ENCODE data around the gene NUP133.
"Not testable (repeated sequence)": the region's sequence is repeated elsewhere in the genome, so short reads cannot be mapped to it uniquely, and the experiment has no call there.

Gene NUP133

DNA sequence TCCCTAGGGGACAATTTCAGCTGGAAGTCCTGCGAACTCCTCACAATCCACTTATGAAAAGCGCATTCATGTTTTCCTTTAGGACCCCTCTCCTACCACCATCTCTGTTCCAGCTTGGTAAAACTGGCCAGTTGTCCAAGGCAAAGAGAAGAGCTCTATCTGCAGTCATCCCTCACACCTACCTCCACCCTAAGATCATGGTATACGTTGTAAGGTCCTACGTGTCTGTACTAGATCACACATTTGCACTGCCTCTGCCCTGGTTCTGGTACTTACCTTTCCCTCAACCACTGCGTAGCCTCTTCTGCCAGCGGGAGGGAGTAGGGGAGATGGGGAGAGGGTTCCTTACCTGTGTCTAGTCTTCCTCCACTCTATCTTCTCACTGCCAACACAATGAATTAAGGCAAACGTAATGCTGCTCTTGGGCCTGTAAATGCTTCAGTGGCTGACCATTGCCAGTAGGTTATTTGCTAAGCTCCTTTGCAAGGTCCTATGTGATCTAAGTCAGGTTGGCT, 739 bp upstream of the NUP133 start:
- no peak for DNase-seq (ENCODE audit: low read depth)

GRCh38 chr1:229507502-229507901, 639 bp downstream of the NUP133 start:
- no peak for DNase-seq (ENCODE audit: low read depth)

- no peak for DNase-seq (ENCODE audit: low read depth)
These were observed 1.5 kb downstream of the NUP133 start for GRCh38 chr1:229506633-229507032.

GRCh38 chr1:229495782-229496181, 12.4 kb downstream of the NUP133 start:
- no peak for DNase-seq (ENCODE audit: low read depth)

DNA sequence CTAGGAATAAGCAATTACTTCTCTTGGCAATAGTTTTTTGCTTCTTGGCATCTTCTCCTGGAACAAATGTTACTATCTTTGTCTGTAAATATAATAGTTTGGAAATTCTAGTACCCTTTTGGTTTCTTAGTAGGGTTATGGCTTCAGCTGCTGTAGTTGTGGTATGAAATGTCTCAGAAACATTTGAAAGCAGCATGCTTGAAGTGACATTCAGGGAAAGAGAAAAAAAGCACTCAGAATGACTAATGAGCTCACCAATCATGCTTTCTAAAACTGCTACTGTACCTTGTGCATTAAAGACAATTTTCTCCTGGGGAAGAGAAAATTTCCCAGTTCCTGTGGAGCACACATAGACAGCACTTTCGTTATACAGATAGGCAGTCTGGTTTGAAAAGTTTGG, 21.0 kb downstream of the NUP133 start:
- DNase-seq (ENCODE audit: low read depth): no peak

- DNase-seq (ENCODE audit: low read depth): no peak
These were observed 22.8 kb downstream of the NUP133 start for GRCh38 chr1:229485318-229485717.

- no peak for DNase-seq (ENCODE audit: low read depth)
These were observed 25.6 kb downstream of the NUP133 start for GRCh38 chr1:229482511-229482910.

DNA sequence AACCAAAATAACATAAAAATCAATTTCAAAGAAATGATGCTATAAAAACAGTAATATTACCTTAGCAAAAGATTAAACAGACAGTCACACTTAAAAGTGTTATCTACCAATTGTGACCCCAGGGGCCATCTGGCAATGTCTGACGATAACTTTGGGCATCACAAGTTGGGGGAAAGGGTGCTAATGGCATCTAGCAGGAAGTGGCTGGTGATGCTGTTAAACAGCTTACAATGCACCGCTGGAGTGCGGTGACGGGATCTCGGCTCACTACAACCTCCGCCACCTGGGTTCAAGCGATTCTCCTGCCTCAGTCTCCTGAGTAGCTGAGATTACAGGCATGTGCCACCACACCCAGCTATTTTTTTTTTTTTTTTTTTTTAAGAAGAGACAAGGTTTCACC, 27.6 kb downstream of the NUP133 start:
- DNase-seq (ENCODE audit: low read depth): no peak

DNA sequence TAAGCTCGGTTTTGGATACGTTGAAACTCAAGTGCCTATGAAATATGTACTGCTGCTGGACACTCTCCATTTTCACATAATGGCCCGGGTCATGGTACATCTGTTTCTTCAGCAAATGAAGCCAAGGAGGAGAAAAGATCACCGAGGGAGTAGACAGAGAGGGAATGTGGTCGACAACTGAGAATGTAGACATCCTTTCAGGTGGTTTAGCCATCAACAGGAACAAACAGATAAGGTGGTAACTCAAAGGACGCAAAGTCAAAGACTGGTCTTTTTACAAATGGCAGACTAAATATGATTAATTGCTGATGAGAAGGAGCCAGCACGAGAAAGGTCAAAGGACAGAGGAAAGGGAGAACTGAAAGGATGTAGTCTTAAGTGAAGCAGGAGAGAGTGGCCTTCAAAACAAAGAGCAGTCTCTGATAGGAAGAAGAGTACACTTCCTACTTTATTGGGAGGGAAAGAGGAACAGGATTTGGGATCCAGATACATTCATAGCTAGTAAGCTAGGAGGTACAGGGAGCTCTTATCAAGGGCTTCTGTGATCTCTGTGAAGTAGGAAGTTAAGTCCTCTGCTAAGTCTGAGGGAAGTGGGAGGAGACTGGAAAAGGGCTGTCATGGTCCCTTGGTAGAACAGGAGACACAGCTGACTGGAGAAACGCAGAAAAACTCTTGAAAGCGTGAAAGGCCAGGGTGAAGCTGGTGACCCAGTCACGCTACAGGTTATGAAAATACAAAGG, 28.3 kb downstream of the NUP133 start:
- DNase-seq (ENCODE audit: low read depth): no peak

- no peak for DNase-seq (ENCODE audit: low read depth)
These were observed 29.3 kb downstream of the NUP133 start for GRCh38 chr1:229478852-229479251.

DNA sequence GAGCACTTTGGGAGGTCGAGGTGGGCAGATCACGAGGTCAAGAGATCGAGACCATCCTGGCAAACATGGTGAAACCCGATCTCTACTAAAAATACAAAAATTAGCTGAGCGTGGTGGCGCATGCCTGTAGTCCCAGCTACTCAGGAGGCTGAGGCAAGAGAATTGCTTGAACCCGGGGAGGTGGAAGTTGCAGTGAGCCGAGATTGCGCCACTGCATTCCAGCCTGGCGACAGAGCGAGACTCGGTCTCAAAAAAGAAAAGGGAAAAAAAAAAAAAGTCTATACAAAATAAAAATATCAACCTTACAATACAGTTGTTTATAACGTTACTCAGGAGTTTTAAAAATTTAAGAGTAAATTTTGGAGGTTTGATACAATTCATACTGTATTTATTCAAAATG, 32.3 kb downstream of the NUP133 start:
- not testable (repeated sequence) for DNase-seq (ENCODE audit: low read depth)

GRCh38 chr1:229474509-229474908, 33.6 kb downstream of the NUP133 start:
- DNase-seq (ENCODE audit: low read depth): no peak

DNA sequence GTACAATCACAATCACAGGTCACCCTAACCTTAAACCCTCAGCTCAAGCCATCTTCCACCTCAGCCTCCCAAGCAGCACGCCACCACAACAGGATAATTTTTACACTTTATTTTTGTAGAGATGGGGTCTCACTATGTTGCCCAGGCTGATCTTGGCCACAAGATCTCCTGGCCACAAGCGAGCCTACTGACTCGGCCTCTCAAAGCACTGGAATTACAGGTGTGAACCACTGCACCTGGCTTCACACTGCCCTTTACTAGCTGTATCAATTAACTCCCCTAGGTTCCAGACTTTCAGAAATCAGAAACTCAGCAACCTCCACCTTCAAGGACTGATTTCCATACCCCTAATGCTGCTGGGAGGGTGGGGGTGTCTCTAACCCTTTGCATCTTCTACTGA, 37.0 kb downstream of the NUP133 start:
- no peak for DNase-seq (ENCODE audit: low read depth)

DNA sequence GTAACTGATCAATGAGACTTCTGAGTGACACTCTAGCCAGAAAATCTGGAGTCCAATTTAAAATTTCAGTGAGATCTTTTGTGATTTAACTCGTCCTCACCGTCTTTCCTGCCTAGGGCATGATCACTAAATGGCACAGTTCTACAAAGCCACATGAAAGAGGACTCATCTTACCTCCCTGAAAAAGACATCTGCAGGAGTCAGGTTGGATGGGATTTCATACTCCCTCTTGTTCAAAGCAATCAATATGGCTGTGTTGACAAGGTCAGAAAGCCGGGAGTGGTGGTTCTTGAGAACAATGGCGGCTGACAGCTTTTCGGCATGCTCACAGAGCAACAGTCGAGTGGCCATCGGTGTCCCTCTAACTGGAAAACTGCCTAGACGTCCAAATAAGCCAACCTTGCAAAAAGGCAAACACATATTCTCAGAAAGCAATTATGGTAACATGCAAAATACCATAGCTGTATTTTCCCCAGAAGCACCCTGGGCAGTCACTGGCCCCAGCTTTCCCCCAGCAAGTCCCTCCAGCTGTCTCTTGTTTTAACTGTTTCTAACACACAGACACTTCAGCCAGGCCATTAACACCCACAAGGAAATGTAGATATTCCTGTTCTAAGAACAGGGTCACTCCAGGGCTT, 37.6 kb downstream of the NUP133 start:
- DNase-seq (ENCODE audit: low read depth): no peak

GRCh38 chr1:229466887-229467286, 41.3 kb downstream of the NUP133 start:
- DNase-seq (ENCODE audit: low read depth): no peak

- no peak for DNase-seq (ENCODE audit: low read depth)
These were observed 43.5 kb downstream of the NUP133 start for GRCh38 chr1:229464672-229465071.

- no peak for DNase-seq (ENCODE audit: low read depth)
These were observed 47.0 kb downstream of the NUP133 start for GRCh38 chr1:229461032-229461668.

GRCh38 chr1:229459815-229460214, 48.3 kb downstream of the NUP133 start:
- no peak for DNase-seq (ENCODE audit: low read depth)

GRCh38 chr1:229457436-229457835, 50.7 kb downstream of the NUP133 start:
- DNase-seq (ENCODE audit: low read depth): no peak

GRCh38 chr1:229456016-229456415, 52.1 kb downstream of the NUP133 start:
- DNase-seq (ENCODE audit: low read depth): no peak

GRCh38 chr1:229454056-229454455, 54.1 kb downstream of the NUP133 start:
- no peak for DNase-seq (ENCODE audit: low read depth)

DNA sequence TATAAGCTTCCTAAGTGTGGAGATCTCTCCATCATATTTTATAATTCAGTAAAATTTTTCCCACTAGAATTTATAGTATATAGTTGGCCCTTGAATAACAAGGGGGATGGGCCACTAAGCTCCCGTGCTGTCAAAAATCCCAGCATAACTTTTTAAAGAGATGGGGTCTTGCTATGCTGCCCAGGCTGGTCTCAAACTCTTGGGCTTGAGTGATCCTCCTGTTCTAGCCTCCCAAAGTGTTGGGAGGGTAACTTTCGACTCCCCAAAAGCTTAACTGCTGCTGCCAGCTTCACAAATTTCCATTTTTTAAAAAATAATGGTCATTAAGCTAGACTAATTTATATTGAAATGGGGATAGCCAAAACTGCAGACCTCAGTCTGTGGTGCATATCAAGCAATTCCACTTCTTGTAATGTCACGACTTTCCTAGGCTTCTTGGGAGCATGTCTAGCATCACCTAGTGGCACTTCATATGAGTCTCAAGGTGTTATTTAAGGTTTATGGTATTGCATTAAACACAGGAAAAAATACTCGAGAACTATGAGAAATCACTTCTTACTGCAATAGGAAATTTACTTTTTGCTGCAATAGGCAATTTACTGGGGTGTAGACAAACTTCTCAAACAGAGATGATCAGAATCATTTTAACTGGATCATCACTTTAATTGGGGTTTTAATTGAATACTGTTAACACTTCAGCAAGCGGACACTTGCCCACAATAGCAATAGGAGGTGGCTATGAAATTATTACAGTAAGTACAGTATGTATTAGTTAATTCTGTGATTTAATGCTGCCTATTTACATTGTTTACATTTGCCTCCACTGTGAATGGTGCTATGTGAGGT, 55.0 kb downstream of the NUP133 start:
- DNase-seq (ENCODE audit: low read depth): no peak
